Ovary (tissue), 3 donors: ENCODE measurements around the gene DZIP1.

Experiments
- EP300 ChIP-seq: sonication (generic); formaldehyde crosslinking; IDR thresholded peaks from one replicate; pipeline ENCODE4 v1.6.1; 2017; ENCODE audit warnings: antibody characterized with exemption
- TF ChIP-seq, protein P1 (sequence below), 3 donors: fragments of 450-650 bp in 2 of 3; fragments of 200-600 bp in 1 of 3; IDR thresholded peaks; one replicate each; pipeline versions ENCODE4 v1.5.1 to v1.8.0; 2016 to 2022; ENCODE audit warnings: antibody characterized with exemption in 3 of 3, mild to moderate bottlenecking in 1 of 3
- donor health status: DM: no; HTN: no; CAD: no.

DNA sequence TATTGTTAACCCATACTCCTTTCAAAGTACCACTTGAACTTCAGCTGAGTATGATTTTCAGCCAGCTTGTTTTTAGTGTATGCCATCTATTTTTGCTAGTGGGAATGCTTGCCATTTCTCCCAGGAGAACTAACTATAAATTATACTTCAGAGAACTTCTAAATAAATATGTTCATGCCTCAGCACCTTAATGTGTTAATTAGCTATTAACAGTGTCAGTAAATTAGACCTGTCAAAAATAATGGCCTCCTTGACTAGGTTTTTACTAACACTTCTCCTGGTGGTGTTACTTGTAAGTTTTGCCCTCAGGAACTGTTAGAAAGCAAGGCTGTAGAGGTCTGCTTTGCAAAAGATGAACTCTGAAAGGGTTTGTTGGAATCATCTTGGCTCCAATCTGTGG is 87.5 kb downstream of the DZIP1 start:
- TF ChIP-seq, protein P1, sequence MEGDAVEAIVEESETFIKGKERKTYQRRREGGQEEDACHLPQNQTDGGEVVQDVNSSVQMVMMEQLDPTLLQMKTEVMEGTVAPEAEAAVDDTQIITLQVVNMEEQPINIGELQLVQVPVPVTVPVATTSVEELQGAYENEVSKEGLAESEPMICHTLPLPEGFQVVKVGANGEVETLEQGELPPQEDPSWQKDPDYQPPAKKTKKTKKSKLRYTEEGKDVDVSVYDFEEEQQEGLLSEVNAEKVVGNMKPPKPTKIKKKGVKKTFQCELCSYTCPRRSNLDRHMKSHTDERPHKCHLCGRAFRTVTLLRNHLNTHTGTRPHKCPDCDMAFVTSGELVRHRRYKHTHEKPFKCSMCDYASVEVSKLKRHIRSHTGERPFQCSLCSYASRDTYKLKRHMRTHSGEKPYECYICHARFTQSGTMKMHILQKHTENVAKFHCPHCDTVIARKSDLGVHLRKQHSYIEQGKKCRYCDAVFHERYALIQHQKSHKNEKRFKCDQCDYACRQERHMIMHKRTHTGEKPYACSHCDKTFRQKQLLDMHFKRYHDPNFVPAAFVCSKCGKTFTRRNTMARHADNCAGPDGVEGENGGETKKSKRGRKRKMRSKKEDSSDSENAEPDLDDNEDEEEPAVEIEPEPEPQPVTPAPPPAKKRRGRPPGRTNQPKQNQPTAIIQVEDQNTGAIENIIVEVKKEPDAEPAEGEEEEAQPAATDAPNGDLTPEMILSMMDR (IDR thresholded peaks at IDR 0.05): no peak
- TF ChIP-seq EP300: no peak
